Measurements from ENCODE around the gene EVX1.

Gene EVX1

DNA sequence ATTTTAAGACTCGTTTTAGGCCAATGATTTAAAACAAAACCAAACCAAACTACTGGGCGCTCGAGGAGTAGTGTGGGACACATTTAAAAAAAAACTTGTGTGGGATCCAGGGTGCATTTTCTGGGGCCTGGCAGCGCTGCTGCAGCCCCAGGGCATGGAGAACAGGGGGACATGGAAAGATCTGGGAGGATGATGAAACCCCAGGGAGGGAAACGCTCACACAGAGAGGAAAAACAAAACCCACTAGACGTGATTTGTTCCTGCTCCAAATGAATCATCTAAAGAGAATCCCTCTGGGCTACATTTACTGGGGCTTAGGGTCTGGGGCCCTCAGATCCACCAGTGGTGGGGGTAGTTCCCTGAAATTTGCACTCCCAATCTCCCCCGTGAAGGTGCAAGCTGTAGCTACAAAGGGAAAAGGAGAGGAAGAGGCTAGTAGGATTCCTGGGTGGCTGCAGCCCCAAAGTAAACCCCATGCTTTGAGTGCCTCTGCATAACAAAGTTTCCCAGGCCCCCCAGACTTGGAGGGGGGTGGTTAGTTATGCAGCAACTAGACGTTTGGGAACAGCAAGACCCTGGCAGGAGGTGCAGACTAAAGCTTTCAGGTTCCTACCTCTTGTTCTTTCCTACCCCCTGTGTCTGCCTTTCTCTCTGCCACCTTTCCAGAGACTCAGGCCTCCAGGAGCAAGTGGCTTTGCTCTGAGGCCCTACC lies 28.2 kb upstream of the EVX1 start:
- Histone ChIP-seq H3K36me3 (ENCODE audit: low read length) (no peaks in the 10 kb centered on the region), H3K9me3 (ENCODE audit: insufficient read depth, low read length) (no peaks in the 10 kb centered on the region), H3K9me2 (replicated peaks; ENCODE audit: insufficient read depth, low read length) (no peaks in the 10 kb centered on the region), H3K27ac (ENCODE audit: low read depth, low read length) (no peak overlapping the region), H3K27me3 (ENCODE audit: low read length) (no peaks in the 10 kb centered on the region), H4K20me1 (ENCODE audit: low read depth, low read length) (no peaks in the 10 kb centered on the region), H3K4me3 (ENCODE audit: insufficient read depth, low read length, poor library complexity, severe bottlenecking) (no peak overlapping the region), H3K9ac (ENCODE audit: low read length) (no peak overlapping the region), H3K4me2 (ENCODE audit: low read depth, low read length, poor library complexity, severe bottlenecking) (no peak overlapping the region), H3K79me2 (ENCODE audit: insufficient read depth, low read length) (no peaks in the 10 kb centered on the region), H3F3A (ENCODE audit: insufficient read depth) (no peaks in the 10 kb centered on the region), H2AFZ (ENCODE audit: low read depth, low read length, severe bottlenecking) (no peak overlapping the region)
- TF ChIP-seq EZH2phosphoT487 (conservative IDR thresholded peaks at IDR 0.05; ENCODE audit: low read length) = no peak
- TF ChIP-seq, protein P1, sequence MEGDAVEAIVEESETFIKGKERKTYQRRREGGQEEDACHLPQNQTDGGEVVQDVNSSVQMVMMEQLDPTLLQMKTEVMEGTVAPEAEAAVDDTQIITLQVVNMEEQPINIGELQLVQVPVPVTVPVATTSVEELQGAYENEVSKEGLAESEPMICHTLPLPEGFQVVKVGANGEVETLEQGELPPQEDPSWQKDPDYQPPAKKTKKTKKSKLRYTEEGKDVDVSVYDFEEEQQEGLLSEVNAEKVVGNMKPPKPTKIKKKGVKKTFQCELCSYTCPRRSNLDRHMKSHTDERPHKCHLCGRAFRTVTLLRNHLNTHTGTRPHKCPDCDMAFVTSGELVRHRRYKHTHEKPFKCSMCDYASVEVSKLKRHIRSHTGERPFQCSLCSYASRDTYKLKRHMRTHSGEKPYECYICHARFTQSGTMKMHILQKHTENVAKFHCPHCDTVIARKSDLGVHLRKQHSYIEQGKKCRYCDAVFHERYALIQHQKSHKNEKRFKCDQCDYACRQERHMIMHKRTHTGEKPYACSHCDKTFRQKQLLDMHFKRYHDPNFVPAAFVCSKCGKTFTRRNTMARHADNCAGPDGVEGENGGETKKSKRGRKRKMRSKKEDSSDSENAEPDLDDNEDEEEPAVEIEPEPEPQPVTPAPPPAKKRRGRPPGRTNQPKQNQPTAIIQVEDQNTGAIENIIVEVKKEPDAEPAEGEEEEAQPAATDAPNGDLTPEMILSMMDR (IDR thresholded peaks at IDR 0.05; ENCODE audit: insufficient read depth, low read length, poor library complexity, severe bottlenecking) = no peak

DNA sequence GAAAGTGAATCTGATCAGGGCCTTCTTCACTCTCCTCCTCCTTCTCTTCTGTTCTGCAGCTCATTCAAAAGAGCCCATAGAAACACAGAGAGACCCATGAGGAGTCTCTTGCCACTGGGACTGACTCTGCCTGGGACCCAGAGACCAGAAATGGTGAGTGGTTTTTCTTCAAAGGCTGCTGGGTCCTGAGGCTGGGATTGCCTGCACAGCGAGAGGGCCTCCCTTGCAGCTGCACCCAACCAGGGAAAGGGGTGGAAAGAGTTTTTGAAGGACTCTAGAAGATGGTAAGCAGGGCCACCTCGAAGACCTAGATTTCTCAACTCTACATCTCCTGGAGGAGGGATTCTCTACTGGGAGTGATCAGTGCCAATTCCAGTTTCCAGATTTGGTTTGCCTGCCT lies 27.2 kb upstream of the EVX1 start:
- no peaks in the 10 kb centered on the region for H3K36me3 ChIP-seq (ENCODE audit: low read length)
- no peaks in the 10 kb centered on the region for H3F3A ChIP-seq (ENCODE audit: insufficient read depth)
- no peaks in the 10 kb centered on the region for H4K20me1 ChIP-seq (ENCODE audit: low read depth, low read length)
- TF ChIP-seq EZH2phosphoT487 (conservative IDR thresholded peaks at IDR 0.05; ENCODE audit: low read length) = no peak
- TF ChIP-seq, protein P1 (IDR thresholded peaks at IDR 0.05; ENCODE audit: insufficient read depth, low read length, poor library complexity, severe bottlenecking) = no peak
- H2AFZ ChIP-seq (ENCODE audit: low read depth, low read length, severe bottlenecking) = no peak overlapping the region
- no peaks in the 10 kb centered on the region for H3K9me2 ChIP-seq (replicated peaks; ENCODE audit: insufficient read depth, low read length)
- H3K27ac ChIP-seq (ENCODE audit: low read depth, low read length) = no peak overlapping the region
- H3K9ac ChIP-seq (ENCODE audit: low read length) = no peak overlapping the region
- H3K79me2 ChIP-seq (ENCODE audit: insufficient read depth, low read length) = no peaks in the 10 kb centered on the region
- H3K9me3 ChIP-seq (ENCODE audit: insufficient read depth, low read length) = no peaks in the 10 kb centered on the region
- H3K4me3 ChIP-seq (ENCODE audit: insufficient read depth, low read length, poor library complexity, severe bottlenecking) = no peak overlapping the region
- H3K4me2 ChIP-seq (ENCODE audit: low read depth, low read length, poor library complexity, severe bottlenecking) = no peak overlapping the region
- H3K27me3 ChIP-seq (ENCODE audit: low read length) = no peaks in the 10 kb centered on the region

DNA sequence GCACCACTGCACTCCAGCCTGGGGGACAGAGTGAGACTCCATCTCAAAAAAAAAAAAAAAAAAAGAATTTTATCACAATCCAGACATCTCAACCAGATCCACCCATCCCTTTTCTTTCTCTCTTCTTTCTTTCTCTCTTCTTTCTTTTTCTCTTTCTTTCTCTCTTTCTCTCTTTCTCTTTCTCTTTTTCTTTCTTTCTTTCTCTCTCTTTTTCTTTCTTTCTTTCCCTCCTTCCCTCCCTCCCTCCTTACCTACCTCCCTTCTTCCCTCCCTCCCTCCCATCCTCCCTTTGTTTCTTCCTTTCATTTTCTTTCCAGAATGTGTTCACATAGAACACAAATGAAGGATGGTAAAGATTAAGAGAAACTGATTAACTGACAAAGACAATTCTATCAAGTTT lies 24.7 kb upstream of the EVX1 start:
- no peaks in the 10 kb centered on the region for H3K79me2 ChIP-seq (ENCODE audit: insufficient read depth, low read length)
- no peak overlapping the region for H3K9ac ChIP-seq (ENCODE audit: low read length)
- no peaks in the 10 kb centered on the region for H3K36me3 ChIP-seq (ENCODE audit: low read length)
- no peak for TF ChIP-seq EZH2phosphoT487 (conservative IDR thresholded peaks at IDR 0.05; ENCODE audit: low read length)
- TF ChIP-seq, protein P1 (IDR thresholded peaks at IDR 0.05; ENCODE audit: insufficient read depth, low read length, poor library complexity, severe bottlenecking) = no peak
- H3K27ac ChIP-seq (ENCODE audit: low read depth, low read length) = no peak overlapping the region
- H2AFZ ChIP-seq (ENCODE audit: low read depth, low read length, severe bottlenecking) = no peak overlapping the region
- H3K9me2 ChIP-seq (replicated peaks; ENCODE audit: insufficient read depth, low read length) = no peaks in the 10 kb centered on the region
- no peaks in the 10 kb centered on the region for H3K27me3 ChIP-seq (ENCODE audit: low read length)
- no peaks in the 10 kb centered on the region for H3K9me3 ChIP-seq (ENCODE audit: insufficient read depth, low read length)
- no peaks in the 10 kb centered on the region for H3F3A ChIP-seq (ENCODE audit: insufficient read depth)
- no peak overlapping the region for H3K4me2 ChIP-seq (ENCODE audit: low read depth, low read length, poor library complexity, severe bottlenecking)
- no peak overlapping the region for H3K4me3 ChIP-seq (ENCODE audit: insufficient read depth, low read length, poor library complexity, severe bottlenecking)
- no peaks in the 10 kb centered on the region for H4K20me1 ChIP-seq (ENCODE audit: low read depth, low read length)
